Measurements from ENCODE around the gene TPM3.
"Not testable (repeated sequence)": the region's sequence is repeated elsewhere in the genome, so short reads cannot be mapped to it uniquely, and the experiment has no call there.

The TPM3 gene

GRCh38 chr1:154191990-154192461 is at the start of gene TPM3:
TSS of gene TPM3 (minus strand) at chr1:154192100. CDS start at chr1:154192018, 82 bp downstream.
- DNase-seq (ENCODE audit: low read depth), result no peak

DNA sequence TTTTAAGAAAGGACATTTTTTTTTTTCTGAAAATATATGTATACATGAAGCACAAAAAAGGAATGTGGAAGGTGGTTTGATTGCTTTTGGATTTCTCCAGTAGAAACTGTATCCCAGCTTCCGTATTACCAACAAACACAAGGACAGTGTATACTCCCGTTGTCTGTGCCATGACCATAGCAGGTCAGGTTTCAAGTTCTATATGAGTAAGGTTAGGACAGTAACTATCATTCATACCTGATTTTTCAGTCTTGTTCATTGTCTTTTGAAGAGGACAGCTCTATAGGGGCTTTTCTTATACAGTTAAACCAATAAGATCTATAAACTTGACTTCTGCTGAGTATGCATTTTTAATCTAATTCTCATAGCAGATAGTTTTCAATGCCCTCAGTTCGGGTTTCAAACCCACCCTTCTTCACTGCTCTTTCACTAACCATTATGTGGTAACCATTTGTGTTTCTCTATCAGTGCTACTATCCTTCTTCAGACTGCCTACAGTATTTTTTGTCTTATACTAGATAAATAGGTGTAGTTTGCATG is 48.5 kb upstream of the TPM3 start:
- DNase-seq (ENCODE audit: low read depth), result no peak

- DNase-seq (ENCODE audit: low read depth), result no peak
Measured at GRCh38 chr1:154239491-154239890, 47.6 kb upstream of the TPM3 start.

DNA sequence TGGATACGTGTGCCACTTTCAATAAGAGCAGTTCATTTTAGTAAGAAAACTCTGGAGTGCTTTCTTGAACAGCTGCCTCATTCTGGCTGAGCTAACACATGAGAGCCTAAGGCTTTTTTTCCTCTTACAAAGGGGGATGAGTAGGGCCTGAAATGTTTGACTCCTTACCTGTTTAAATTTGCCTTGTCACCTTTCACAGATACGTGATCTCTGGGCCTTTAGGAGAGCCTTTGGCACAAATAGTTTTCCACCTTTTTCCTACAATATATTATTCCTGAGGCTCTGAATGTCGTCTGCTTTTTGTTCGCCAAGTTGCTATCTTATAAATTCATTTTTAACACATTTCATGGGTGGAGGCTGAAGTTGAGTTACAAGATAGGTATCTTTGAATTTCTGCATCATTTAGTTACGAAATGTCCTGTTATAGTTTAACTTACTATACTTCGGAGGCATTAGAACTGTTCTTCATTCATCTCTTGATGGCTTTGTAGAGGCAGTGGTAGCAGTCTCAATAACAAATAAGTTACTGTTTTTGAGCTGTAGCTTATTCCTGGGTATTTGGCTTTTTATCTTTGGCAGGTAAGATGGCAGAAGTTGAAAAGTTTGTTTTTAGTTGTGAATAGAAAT is 46.1 kb upstream of the TPM3 start:
- no peak for DNase-seq (ENCODE audit: low read depth)

DNA sequence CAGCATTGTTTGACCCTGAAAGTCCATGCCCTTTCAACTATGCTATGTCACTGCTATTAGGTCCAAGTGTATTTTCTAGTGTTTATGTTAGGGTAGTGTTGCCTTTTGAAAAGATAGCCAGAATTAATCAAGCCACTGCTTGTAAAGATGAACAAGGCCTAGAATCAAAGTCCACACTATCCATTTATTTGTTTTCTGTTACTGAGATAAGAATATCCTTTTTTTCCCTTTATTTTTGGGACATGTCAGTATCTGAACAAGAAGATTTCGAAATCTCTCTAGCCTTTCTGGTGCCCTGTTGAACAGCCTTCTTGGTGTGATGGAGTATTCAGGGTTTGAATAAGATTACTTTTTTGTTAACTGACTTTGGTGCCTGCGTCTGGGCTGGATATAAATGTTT is 45.5 kb upstream of the TPM3 start:
- DNase-seq (ENCODE audit: low read depth), result no peak

GRCh38 chr1:154236855-154237254 is 45.0 kb upstream of the TPM3 start:
- no peak for DNase-seq (ENCODE audit: low read depth)

- not testable (repeated sequence) for DNase-seq (ENCODE audit: low read depth)
Measured at GRCh38 chr1:154233127-154233526, 41.2 kb upstream of the TPM3 start.

DNA sequence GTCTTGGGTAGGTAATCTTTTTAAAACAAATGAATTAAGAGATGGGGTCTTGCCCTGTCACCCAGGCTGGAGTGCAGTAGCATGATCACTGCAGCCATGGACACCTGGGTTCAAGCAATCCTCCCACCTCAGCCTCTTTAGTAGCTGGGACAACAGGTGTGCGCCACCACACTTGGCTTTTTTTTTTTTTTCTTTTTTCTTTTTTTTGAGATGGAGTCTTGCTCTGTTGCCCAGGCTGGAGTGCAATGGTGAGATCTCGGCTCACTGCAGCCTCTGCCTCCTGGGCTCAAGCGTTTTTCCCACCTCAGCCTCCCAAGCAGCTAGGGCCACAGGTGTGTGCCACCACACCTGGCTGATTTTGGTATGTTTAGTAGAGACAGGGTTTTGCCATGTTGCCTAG is 39.2 kb upstream of the TPM3 start:
- not testable (repeated sequence) for DNase-seq (ENCODE audit: low read depth)

GRCh38 chr1:154225370-154225769 is 33.5 kb upstream of the TPM3 start:
- DNase-seq (ENCODE audit: low read depth), result no peak

- no peak for DNase-seq (ENCODE audit: low read depth)
Measured at GRCh38 chr1:154223621-154224020, 31.7 kb upstream of the TPM3 start.

- no peak for DNase-seq (ENCODE audit: low read depth)
Measured at GRCh38 chr1:154222918-154223317, 31.0 kb upstream of the TPM3 start.

DNA sequence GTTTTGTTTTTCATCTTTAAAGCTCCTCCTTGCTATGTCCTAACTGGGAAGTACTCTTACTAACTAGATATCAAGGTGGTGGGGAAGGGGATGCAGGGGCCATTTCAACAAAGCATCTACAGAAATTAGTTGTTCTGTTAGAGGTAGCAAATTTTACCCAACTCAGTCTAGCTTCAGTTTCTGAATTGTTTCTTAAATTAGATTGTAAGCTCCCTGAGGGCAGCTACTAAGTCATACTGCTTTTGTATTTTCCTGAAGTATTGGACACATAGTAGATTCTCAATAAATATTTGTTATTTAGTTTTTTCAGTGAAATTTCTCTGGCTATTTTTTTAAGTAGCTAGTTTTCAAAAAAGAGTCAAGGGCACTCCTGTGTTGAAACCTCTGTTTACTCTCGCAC is 30.6 kb upstream of the TPM3 start:
- DNase-seq (ENCODE audit: low read depth), result no peak

DNA sequence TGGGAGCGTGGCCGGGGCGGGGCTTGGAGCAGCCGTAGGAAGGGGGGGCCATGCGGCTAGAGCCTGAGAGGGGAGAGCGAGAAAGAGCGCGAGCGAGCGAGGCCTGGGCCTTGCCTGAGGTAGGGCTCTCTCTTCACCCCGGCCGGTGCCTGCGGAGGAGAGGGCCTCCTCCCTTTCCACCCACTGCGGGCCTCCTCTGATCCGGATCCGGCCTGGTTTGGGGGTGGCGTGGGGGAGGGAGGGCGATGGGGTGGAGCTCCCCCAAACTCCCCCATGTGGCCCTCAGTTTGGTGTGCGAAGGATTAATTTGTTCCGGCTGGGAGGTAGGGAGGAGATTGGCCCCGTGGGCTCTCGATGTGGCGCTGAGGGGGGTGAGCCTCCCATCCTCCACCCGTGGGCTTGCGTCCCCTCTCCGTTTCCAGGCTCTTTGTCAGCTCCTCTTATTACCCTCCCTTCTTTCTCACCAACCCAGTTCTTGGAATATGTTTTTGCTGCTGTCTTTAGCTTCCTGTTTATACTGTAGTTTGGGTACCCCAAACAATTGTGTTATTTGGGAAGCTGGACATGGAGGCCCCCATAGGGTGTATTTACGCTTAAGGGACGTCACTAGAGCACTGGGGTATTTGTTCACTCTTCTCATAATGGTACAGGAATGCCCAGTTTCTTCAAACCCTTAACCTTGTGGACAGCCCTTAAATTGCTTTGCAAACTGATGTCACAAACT is 29.5 kb upstream of the TPM3 start:
- peak; percentile 67 for DNase-seq (ENCODE audit: low read depth)

GRCh38 chr1:154220970-154221277 is 29.0 kb upstream of the TPM3 start:
- DNase-seq (ENCODE audit: low read depth), result no peak

- peak; percentile 98 for DNase-seq (ENCODE audit: low read depth)
Measured at GRCh38 chr1:154220071-154220969, 28.4 kb upstream of the TPM3 start, which contains the start of gene UBAP2L. TSS of gene UBAP2L (plus strand) at chr1:154220955. CDS start at chr1:154225124, 4,169 bp downstream.

DNA sequence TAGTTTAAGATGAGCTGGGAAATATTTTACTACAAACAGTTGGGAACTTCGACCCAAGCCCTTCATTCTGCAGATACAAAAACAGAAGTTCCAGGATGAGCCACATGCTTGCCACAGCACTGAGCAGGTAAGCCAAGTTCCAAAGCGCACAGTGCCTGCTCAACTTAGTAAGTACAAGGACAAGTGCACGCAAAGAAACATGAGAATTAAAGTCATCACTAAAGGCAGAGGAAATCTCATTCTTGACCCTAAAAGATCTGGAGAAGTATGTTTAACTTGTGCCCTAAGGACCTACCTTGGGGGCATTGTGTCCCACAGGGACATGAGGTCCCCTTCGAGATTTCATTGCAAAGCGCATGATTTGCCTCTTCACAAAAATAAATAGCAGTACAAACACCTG is 27.6 kb upstream of the TPM3 start:
- DNase-seq (ENCODE audit: low read depth), result no peak

- DNase-seq (ENCODE audit: low read depth), result no peak
Measured at GRCh38 chr1:154218545-154218944, 26.6 kb upstream of the TPM3 start.

- DNase-seq (ENCODE audit: low read depth), result no peak
Measured at GRCh38 chr1:154213274-154213673, 21.4 kb upstream of the TPM3 start.

- DNase-seq (ENCODE audit: low read depth), result no peak
Measured at GRCh38 chr1:154212083-154212482, 20.2 kb upstream of the TPM3 start.

DNA sequence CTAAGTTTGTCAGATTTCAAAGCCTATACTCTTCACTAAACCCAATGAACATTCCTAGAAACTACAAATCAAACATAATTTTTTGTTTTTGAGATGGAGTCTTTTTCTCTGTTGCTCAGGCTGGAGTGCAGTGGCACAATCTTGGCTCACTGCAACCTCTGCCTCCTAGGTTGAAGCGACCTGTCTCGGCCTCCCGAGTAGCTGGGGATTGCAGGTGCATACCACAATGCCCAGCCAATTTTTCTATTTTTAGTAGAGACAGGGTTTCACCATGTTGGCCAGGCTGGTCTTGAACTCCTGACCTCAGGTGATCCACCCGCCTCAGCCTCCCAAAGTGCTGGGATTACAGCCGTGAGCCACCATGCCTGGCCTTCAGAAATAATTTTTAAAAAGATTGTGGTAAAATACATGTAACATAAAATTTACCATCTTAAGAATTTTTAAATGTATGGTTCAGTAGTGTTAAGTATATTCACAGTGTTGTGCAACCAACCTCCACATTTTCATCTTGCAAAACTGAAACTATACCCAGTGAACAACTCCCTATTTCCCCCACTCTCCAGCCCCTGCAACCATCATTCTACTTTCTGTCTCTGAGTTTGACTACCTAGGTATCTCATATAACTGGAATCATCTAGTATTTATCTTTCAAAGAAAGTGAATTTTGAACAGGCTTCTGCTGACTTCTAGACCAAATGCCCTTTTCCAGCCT is 16.9 kb upstream of the TPM3 start:
- DNase-seq (ENCODE audit: low read depth), result no peak

DNA sequence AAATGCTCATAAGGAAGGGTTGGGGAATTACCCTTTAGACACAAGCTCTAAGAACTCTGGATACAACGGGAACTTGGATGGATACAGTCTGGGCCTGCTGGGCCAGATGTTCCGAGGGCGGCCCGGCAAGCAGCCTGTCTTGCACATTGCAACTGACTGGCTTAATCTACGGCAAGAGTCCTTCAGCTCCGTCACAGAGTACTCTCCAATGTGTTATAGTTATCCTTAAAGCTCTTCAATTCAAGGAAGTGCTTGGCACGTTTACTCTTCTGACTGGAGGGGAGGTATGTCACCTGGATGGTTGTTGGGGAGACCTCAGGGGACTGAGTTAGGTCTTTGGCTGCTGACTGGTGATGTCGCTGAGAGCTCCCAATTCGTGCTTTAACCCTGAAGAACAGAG is 15.4 kb upstream of the TPM3 start:
- DNase-seq (ENCODE audit: low read depth), result no peak

GRCh38 chr1:154206196-154206595 is 14.3 kb upstream of the TPM3 start, which contains the start of gene CFAP141:
TSS of gene CFAP141 (minus strand) at chr1:154206333. CDS start at chr1:154206307, 26 bp downstream.
- no peak for DNase-seq (ENCODE audit: low read depth)

Measured in T-helper 22 cell (primary cell).